GM19193 (cell line): ENCODE measurements around the gene SUCLA2.

ENCODE experiments used
- POLR2A ChIP-seq: IDR thresholded peaks from 4 replicates; pipeline ENCODE4 v1.6.1; 2011; ENCODE audit not compliant: insufficient read depth, insufficient read length; ENCODE audit errors: extremely low read depth

The SUCLA2 gene

DNA sequence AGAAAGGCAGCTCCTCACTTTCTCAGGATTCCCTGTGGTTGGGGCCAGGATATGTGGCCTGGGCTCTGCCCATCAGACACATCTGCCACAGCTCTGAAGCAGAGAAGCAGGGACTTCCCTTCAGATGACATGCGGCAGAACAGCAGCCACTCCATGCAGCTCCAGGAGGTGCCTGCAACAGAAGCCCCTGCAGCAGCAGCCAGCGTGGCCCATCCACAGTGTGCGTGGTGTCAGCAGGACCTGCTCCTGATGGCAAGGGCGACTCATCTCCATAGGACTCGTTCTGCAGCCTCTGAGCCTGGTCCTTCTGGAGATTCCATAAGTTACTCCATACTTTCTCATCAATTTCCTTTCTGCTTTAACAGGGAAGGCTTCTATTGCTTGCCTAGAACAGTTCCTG lies 105.0 kb downstream of the SUCLA2 start:
- no peak for TF ChIP-seq POLR2A

DNA sequence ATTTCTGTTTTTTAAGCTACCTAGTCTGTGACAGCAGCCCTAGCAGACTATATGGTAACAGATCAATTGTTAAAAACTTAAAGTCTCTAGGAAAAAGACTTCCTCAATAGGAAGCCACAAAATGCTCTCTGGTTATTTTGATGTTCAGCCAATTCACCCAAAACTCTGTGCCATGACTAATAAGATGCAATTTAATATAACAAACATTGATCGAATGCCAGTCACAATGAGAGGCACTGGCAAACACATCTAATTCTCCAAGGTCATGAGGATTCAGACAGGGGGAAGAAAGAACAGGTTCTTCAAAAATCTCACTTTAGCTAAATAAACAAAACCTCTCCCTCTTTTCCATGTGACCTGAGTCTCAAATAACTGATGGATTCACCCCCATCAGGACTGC lies 107.5 kb downstream of the SUCLA2 start:
- no peak for TF ChIP-seq POLR2A
